GM23338 (cell line): ENCODE data around the gene RHBDF2. TPM values are rescaled to one million over a fixed set of nuclear protein-coding genes. Genes with fewer than 3 reads are reported as not detected.

Experiments used
- ATAC-seq: fragments of 200-7000 bp; cut with Tn5 transposase; 3 replicates; pipeline ENCODE4 v1.9.1; 2020
- DNase-seq: peaks from one replicate; pipeline ENCODE4 v3.0.0-alpha.2; 2015; ENCODE audit warnings: low spot score
- H2AFZ ChIP-seq: fragments of 200-600 bp; sonication (generic); 2 replicates; pipeline ENCODE4 v1.8.0; 2016; ENCODE audit warnings: antibody characterized with exemption, mild to moderate bottlenecking, moderate library complexity
- H3F3A ChIP-seq: fragments of 200-600 bp; sonication (generic); replicated peaks from 2 replicates; pipeline ENCODE4 v1.8.0; 2017; ENCODE audit warnings: antibody characterized with exemption, mixed run types, low read depth
- H3K27ac ChIP-seq: fragments of 200-600 bp; sonication (generic); 2 replicates; pipeline ENCODE4 v1.6.1; 2016; ENCODE audit warnings: low read depth
- H3K27me3 ChIP-seq: fragments of 200-600 bp; sonication (generic); 2 replicates; pipeline ENCODE4 v1.8.0; 2016; ENCODE audit warnings: mild to moderate bottlenecking, mixed run types, moderate library complexity; ENCODE audit not compliant: insufficient read depth
- H3K36me3 ChIP-seq: fragments of 200-600 bp; sonication (generic); 2 replicates; pipeline ENCODE4 v1.8.0; 2016; ENCODE audit warnings: mild to moderate bottlenecking; ENCODE audit not compliant: insufficient read depth
- H3K4me1 ChIP-seq: fragments of 200-600 bp; sonication (generic); 2 replicates; pipeline ENCODE4 v1.8.0; 2016; ENCODE audit warnings: mild to moderate bottlenecking, moderate library complexity; ENCODE audit not compliant: insufficient read depth
- H3K4me2 ChIP-seq: fragments of 200-600 bp; sonication (generic); 2 replicates; pipeline ENCODE4 v1.7.1; 2017; ENCODE audit warnings: mixed run types
- H3K4me3 ChIP-seq: fragments of 200-600 bp; sonication (generic); 2 replicates; pipeline ENCODE4 v1.6.1; 2016; ENCODE audit warnings: mixed run types
- H3K79me2 ChIP-seq: fragments of 200-600 bp; sonication (generic); replicated peaks from 2 replicates; pipeline ENCODE4 v1.8.0; 2017; ENCODE audit warnings: mild to moderate bottlenecking; ENCODE audit not compliant: insufficient read depth
- H3K9me2 ChIP-seq: fragments of 200-600 bp; sonication (generic); 2 replicates; pipeline ENCODE4 v1.8.0; 2017; ENCODE audit not compliant: insufficient read depth
- H4K20me1 ChIP-seq: fragments of 200-600 bp; sonication (generic); replicated peaks from 2 replicates; pipeline ENCODE4 v1.8.0; 2017; ENCODE audit warnings: mild to moderate bottlenecking; ENCODE audit not compliant: insufficient read depth
- H3K27ac Mint-ChIP-seq: 2 replicates; pipeline ENCODE4 v1.8.0; 2020; ENCODE audit warnings: inconsistent platforms, mild to moderate bottlenecking, moderate library complexity, mixed read lengths
- H3K27me3 Mint-ChIP-seq: 3 replicates; pipeline ENCODE4 v1.8.0; 2022; ENCODE audit warnings: low read depth, mild to moderate bottlenecking, moderate library complexity, mixed read lengths, inconsistent platforms; ENCODE audit not compliant: insufficient read depth, poor library complexity
- H3K36me3 Mint-ChIP-seq: 3 replicates; pipeline ENCODE4 v1.8.0; 2021; ENCODE audit warnings: low read depth, mild to moderate bottlenecking, inconsistent platforms, moderate library complexity, mixed read lengths
- H3K4me1 Mint-ChIP-seq: 3 replicates; pipeline ENCODE4 v1.8.0; 2020; ENCODE audit warnings: mild to moderate bottlenecking, inconsistent platforms, mixed read lengths
- H3K4me3 Mint-ChIP-seq: 3 replicates; pipeline ENCODE4 v1.8.0; 2021; ENCODE audit warnings: moderate library complexity, mild to moderate bottlenecking, inconsistent platforms, mixed read lengths
- H3K9me3 Mint-ChIP-seq: 3 replicates; pipeline ENCODE4 v1.8.0; 2020; ENCODE audit warnings: moderate library complexity, mild to moderate bottlenecking, inconsistent platforms, mixed read lengths
- CREB1 ChIP-seq: fragments of 250-450 bp; sonication (Bioruptor Pico); IDR thresholded peaks from 2 replicates; pipeline ENCODE4 v1.5.0; 2020; ENCODE audit warnings: low read depth, mild to moderate bottlenecking, moderate library complexity
- EZH2 ChIP-seq: fragments of 200-600 bp; sonication (generic); IDR thresholded peaks from one replicate; pipeline ENCODE4 v1.8.0; 2017; ENCODE audit warnings: antibody characterized with exemption, mild to moderate bottlenecking, low read depth; ENCODE audit not compliant: unreplicated experiment
- EZH2phosphoT487 ChIP-seq: fragments of 200-600 bp; sonication (generic); IDR thresholded peaks from one replicate; pipeline ENCODE4 v1.8.1; 2018; ENCODE audit warnings: antibody characterized with exemption; ENCODE audit not compliant: unreplicated experiment
- JUNB ChIP-seq: IDR thresholded peaks from one replicate; pipeline ENCODE4 v1.6.1; 2016; ENCODE audit warnings: antibody characterized with exemption; ENCODE audit not compliant: unreplicated experiment
- NANOG ChIP-seq: IDR thresholded peaks from 2 replicates; pipeline ENCODE4 v1.6.1; 2016; ENCODE audit warnings: antibody characterized with exemption, borderline replicate concordance
- POLR2AphosphoS5 ChIP-seq: IDR thresholded peaks from 2 replicates; pipeline ENCODE4 v1.6.1; 2016; ENCODE audit warnings: antibody characterized with exemption, low read depth
- STAT1 ChIP-seq: IDR thresholded peaks from one replicate; pipeline ENCODE4 v1.6.1; 2016; ENCODE audit warnings: antibody characterized with exemption; ENCODE audit not compliant: unreplicated experiment
- ZNF114 ChIP-seq: fragments of 250-450 bp; sonication (Bioruptor Pico); IDR thresholded peaks from 2 replicates; pipeline ENCODE4 v1.5.0; 2020; ENCODE audit warnings: mild to moderate bottlenecking, moderate library complexity
- ZNF331 ChIP-seq: fragments of 250-450 bp; sonication (Bioruptor Pico); IDR thresholded peaks from 2 replicates; pipeline ENCODE4 v1.5.0; 2020; ENCODE audit warnings: low read depth, mild to moderate bottlenecking, moderate library complexity
- polyA plus RNA-seq: library from polyadenylated mRNA; unstranded; fragments of >200 nt; fragmentation: Nextera tagmentation; extraction: Ambion mirVana; gene quantifications from 2 replicates; pipeline ENCODE4 v1.2.1, GENCODE V29; 2016
- total RNA-seq: library from RNA; depleted of rRNA; stranded (reverse); fragments of >200 nt; shearing (Covaris generic); gene quantifications from 2 replicates; pipeline ENCODE4 v1.2.3, GENCODE V29; 2014
- TF ChIP-seq, protein P1 (sequence below): IDR thresholded peaks from one replicate; pipeline ENCODE4 v1.6.1; 2018; ENCODE audit warnings: antibody characterized with exemption; ENCODE audit not compliant: unreplicated experiment
- TF ChIP-seq, protein P2 (sequence below): IDR thresholded peaks from 2 replicates; pipeline ENCODE4 v1.6.1; 2016; ENCODE audit warnings: antibody characterized with exemption

RHBDF2 gene
- total and polyA plus RNA-seq, 2 experiments from 2014 or later: 9.4 to 29.5 TPM

DNA sequence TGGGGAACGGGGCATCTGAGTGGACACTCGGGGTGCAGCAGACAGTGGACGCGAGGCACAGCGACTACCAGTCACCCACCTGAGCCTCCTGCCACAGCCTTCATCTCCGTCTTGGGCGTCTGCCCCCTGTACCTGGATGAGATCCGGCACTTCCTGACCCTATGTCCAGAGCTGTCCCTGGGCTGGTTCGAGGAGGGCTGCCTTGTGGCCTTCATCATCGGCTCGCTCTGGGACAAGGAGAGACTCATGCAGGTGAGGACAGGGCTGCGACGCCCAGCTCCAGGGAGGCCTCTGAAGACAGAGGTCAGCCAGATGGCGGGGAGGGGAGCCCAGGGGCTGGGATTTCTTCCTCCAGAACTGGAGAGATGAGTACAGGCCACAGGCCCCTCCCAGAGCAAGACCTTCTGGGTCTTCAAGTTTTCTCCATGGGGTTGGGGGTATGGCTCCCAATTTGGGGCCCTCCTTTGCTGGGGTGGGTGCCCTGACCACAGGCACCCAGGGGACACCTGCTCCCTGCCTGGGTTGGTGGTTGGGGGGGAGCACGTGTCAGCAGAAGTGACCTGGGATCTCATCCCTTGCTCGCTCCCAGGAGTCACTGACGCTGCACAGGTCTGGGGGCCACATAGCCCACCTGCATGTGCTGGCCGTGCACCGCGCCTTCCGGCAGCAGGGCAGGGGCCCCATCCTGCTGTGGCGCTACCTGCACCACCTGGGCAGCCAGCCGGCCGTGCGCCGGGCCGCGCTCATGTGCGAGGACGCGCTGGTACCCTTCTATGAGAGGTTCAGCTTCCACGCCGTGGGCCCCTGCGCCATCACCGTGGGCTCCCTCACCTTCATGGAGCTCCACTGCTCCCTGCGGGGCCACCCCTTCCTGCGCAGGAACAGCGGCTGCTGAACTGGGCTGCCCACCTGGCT lies 31.9 kb downstream of the RHBDF2 start:
- H4K20me1 ChIP-seq: no peaks in the 10 kb centered on the region
- no peaks in the 10 kb centered on the region for H3K27me3 ChIP-seq
- no peaks in the 10 kb centered on the region for H3K9me2 ChIP-seq
- peaks cover 11% of the 10 kb centered on the region for H3K27me3 Mint-ChIP-seq
- H3K4me1 ChIP-seq: no peaks in the 10 kb centered on the region
- H3K4me3 ChIP-seq: no peak overlapping the region
- H3K36me3 ChIP-seq: no peaks in the 10 kb centered on the region
- no peaks in the 10 kb centered on the region; the same call in 1 of the 3 replicates for H3K9me3 Mint-ChIP-seq
- no peak overlapping the region for H3K4me2 ChIP-seq
- no peak overlapping the region for H3K4me3 Mint-ChIP-seq
- TF ChIP-seq STAT1: no peak
- no peak for DNase-seq
- no peaks in the 10 kb centered on the region for H3K79me2 ChIP-seq
- H3F3A ChIP-seq: no peaks in the 10 kb centered on the region
- no peak overlapping the region for H2AFZ ChIP-seq
- H3K36me3 Mint-ChIP-seq: peaks cover 4% of the 10 kb centered on the region; the same call in 1 of the 3 replicates
- ATAC-seq: no peak
- no peak overlapping the region for H3K27ac Mint-ChIP-seq
- H3K4me1 Mint-ChIP-seq: peaks cover 10% of the 10 kb centered on the region; the same call in 2 of the 3 replicates
- H3K27ac ChIP-seq: no peak overlapping the region

DNA sequence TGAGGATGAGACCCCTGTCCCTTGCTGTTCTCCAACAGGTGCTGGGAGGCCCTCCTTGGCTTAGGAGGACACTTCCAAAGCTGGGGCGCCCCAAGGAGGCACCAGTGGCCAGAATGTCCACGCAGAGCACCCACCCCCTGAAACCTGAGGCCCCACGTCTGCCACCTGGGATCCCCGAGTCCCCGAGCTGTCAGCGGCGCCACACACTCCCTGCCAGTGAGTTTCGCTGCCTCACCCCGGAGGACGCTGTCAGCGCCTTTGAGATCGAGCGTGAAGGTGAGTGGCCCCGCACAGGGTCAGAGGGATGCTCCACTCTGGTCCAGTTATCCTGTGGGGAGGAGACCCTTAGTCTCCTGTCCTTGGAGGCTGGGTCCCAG lies 32.6 kb downstream of the RHBDF2 start:
- Mint-ChIP-seq H3K27me3 (peaks cover 11% of the 10 kb centered on the region), H3K36me3 (peaks cover 4% of the 10 kb centered on the region; the same call in 1 of the 3 replicates), H3K4me1 (peaks cover 10% of the 10 kb centered on the region; the same call in 2 of the 3 replicates)
- TF ChIP-seq EZH2 (no peak), JUNB (no peak), EZH2phosphoT487 (no peak), ZNF331 (CRISPR knock-in tag) (no peak), ZNF114 (CRISPR knock-in tag) (no peak), POLR2AphosphoS5 (no peak), CREB1 (CRISPR knock-in tag) (no peak), NANOG (no peak)
- TF ChIP-seq, protein P1, sequence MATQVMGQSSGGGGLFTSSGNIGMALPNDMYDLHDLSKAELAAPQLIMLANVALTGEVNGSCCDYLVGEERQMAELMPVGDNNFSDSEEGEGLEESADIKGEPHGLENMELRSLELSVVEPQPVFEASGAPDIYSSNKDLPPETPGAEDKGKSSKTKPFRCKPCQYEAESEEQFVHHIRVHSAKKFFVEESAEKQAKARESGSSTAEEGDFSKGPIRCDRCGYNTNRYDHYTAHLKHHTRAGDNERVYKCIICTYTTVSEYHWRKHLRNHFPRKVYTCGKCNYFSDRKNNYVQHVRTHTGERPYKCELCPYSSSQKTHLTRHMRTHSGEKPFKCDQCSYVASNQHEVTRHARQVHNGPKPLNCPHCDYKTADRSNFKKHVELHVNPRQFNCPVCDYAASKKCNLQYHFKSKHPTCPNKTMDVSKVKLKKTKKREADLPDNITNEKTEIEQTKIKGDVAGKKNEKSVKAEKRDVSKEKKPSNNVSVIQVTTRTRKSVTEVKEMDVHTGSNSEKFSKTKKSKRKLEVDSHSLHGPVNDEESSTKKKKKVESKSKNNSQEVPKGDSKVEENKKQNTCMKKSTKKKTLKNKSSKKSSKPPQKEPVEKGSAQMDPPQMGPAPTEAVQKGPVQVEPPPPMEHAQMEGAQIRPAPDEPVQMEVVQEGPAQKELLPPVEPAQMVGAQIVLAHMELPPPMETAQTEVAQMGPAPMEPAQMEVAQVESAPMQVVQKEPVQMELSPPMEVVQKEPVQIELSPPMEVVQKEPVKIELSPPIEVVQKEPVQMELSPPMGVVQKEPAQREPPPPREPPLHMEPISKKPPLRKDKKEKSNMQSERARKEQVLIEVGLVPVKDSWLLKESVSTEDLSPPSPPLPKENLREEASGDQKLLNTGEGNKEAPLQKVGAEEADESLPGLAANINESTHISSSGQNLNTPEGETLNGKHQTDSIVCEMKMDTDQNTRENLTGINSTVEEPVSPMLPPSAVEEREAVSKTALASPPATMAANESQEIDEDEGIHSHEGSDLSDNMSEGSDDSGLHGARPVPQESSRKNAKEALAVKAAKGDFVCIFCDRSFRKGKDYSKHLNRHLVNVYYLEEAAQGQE: no peak
- TF ChIP-seq, protein P2, sequence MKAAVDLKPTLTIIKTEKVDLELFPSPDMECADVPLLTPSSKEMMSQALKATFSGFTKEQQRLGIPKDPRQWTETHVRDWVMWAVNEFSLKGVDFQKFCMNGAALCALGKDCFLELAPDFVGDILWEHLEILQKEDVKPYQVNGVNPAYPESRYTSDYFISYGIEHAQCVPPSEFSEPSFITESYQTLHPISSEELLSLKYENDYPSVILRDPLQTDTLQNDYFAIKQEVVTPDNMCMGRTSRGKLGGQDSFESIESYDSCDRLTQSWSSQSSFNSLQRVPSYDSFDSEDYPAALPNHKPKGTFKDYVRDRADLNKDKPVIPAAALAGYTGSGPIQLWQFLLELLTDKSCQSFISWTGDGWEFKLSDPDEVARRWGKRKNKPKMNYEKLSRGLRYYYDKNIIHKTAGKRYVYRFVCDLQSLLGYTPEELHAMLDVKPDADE: no peak

More for the DNA sequence above, 32.6 kb downstream of the RHBDF2 start:
- Histone ChIP-seq H3K4me3 (no peak overlapping the region), H3K27ac (no peak overlapping the region), H3K27me3 (no peaks in the 10 kb centered on the region), H2AFZ (no peak overlapping the region), H3K79me2 (no peaks in the 10 kb centered on the region), H4K20me1 (no peaks in the 10 kb centered on the region), H3K4me2 (no peak overlapping the region), H3K4me1 (no peaks in the 10 kb centered on the region), H3F3A (no peaks in the 10 kb centered on the region), H3K36me3 (no peaks in the 10 kb centered on the region), H3K9me2 (no peaks in the 10 kb centered on the region)
- DNase-seq (no peak), ATAC-seq (no peak)
- Mint-ChIP-seq H3K27ac (no peak overlapping the region), H3K9me3 (no peaks in the 10 kb centered on the region; the same call in 1 of the 3 replicates), H3K4me3 (no peak overlapping the region)
